NCI-H146 treated with DMSO at 0.1 percent for 48 hours (cell line): Measurements from ENCODE around the gene TP53I13.

ENCODE experiments used
- DNase-seq: peaks from one replicate; lab custom pipeline; 2025; ENCODE audit not compliant: unreplicated experiment; lab: John Stamatoyannopoulos, UW

Gene TP53I13

GRCh38 chr17:29614349-29615047 lies 46.0 kb downstream of the TP53I13 start:
- no peak for DNase-seq

- no peak for DNase-seq
Observed at GRCh38 chr17:29615048-29615385, 46.5 kb downstream of the TP53I13 start.

- DNase-seq = no peak
Observed at GRCh38 chr17:29615492-29616299, 47.2 kb downstream of the TP53I13 start.

DNA sequence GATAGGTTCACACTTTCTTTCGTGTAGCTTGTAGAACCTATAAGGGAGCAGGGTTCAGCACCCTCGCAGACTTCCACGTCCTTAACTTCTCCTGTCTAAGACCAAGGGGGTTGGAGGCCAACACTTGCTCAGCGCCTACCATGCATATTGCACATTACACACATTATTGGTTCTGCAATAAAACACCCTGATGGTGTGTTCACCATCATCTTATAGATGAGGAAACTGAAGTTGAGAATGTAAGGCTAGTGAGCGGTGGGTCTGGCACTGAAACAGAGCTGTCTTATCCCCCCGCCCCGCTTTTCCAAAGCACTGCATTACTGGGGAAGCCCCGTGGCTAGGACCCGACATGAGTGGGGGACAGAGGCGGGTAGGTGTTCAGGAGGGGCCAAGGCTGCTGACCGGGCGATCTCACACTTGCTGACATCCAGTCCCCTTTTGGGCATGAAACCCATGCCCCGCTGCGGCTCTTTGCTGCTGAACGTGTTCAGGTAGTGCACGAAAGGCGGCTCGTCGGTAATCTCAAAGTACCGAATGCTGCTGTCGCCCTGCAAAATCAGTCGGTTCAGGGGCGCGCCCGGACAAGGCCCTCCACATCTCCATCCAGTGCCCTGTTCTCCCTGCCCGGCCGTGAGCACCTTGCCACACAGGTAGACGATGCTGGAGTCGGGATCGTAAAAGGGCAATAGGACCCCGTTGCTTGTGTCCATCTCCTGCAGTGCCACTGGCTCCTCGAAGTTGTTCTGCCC lies 48.0 kb downstream of the TP53I13 start:
- no peak for DNase-seq

GRCh38 chr17:29617125-29617480 lies 48.6 kb downstream of the TP53I13 start:
- peak; percentile 70 for DNase-seq

- peak; percentile 56 for DNase-seq
Observed at GRCh38 chr17:29617481-29618271, 49.2 kb downstream of the TP53I13 start.

GRCh38 chr17:29618272-29619065 lies 50.0 kb downstream of the TP53I13 start:
- no peak for DNase-seq

DNA sequence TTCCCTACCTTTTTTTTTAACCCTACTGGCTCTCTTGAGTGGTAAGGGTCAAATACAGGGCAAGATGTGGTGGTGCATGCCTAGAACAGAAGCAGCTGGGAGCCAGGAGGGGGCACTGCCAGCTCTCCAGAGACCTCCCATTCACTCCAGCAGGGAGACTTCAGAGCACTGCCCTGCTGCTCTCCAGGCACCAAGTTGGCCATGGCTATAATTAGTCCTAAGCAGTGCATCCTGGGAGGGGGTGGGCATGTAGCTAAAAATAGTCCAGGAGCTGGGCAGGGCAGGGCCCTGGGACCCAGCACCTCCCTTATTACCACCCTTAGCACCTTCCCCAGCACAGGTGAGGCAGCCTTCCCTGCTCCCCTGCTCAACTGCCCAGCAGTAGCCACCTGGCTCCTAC lies 50.8 kb downstream of the TP53I13 start:
- DNase-seq = no peak

DNA sequence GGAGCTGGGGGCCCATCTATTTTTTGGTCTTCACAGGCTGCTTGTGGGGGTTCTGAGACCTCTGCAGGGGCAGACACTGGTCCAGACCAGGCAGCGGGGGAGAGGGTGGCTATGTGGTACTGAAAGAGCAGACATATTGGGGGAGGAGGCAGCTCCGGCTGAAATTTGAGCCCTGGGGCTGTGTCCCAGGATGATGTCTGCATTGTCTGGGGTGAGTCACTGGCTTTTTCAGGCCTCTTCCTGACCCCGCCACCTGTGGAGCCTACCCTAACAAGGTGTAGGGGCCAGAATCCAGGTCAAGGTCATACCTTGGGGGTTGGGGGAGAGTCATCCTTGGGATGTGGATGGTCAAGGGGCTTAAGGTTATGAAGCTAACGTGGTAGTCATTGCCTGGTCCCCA lies 51.8 kb downstream of the TP53I13 start:
- DNase-seq = no peak

- DNase-seq = no peak
Observed at GRCh38 chr17:29620779-29621500, 52.4 kb downstream of the TP53I13 start.

DNA sequence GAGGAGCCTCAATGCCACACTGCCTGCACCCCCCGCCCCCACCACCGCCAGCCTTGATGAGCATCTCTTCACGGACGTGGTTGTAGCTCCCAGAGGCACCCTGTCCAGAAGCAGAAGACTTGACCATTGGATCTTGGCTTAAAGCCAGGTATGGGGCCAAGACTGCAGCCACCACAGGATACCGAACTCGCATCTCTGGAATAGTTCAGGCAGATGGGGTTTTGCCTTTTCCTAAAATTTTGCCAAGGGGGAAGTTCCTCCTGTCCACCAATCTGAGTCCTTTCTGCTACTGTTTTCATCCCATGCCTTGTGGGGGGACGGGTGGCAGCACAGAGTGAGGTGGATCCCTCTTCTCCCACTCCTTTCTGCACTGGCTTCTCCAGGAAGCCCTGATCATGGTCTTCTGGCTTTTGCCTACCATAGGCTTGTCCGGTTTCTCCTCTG lies 53.3 kb downstream of the TP53I13 start:
- no peak for DNase-seq
